Esophagus (tissue), 2 donors: Measurements from ENCODE around the gene SSBP3. TPM values are rescaled to one million over a fixed set of nuclear protein-coding genes. Genes with fewer than 3 reads are reported as not detected.

ENCODE experiments used
- H3K27ac ChIP-seq, 2 donors: one replicate each; pipeline ENCODE4 v1.5.1; 2013; ENCODE audit warnings: low read depth in 2 of 2, mild to moderate bottlenecking in 2 of 2, inconsistent platforms in 1 of 2, low read length in 1 of 2, moderate library complexity in 1 of 2
- H3K27me3 ChIP-seq, 2 donors: one replicate each; pipeline ENCODE4 v1.6.1; 2013; ENCODE audit warnings: low read length in 2 of 2, control low read depth in 1 of 2, mild to moderate bottlenecking in 1 of 2; ENCODE audit not compliant: insufficient read depth in 2 of 2, control insufficient read depth in 1 of 2
- H3K36me3 ChIP-seq, 2 donors: one replicate each; pipeline ENCODE4 v1.6.1; 2013; ENCODE audit warnings: low read length in 1 of 2; ENCODE audit not compliant: control insufficient read depth in 2 of 2, insufficient read depth in 2 of 2
- H3K4me1 ChIP-seq, 2 donors: one replicate each; pipeline ENCODE4 v1.6.1; 2013; ENCODE audit warnings: low read length in 1 of 2; ENCODE audit not compliant: control insufficient read depth in 2 of 2, insufficient read depth in 2 of 2
- H3K4me3 ChIP-seq, 2 donors: one replicate each; pipeline ENCODE4 v1.5.1; 2013; ENCODE audit warnings: low read length in 2 of 2, mild to moderate bottlenecking in 2 of 2, low read depth in 1 of 2, moderate library complexity in 1 of 2
- H3K9me3 ChIP-seq, 2 donors: one replicate each; pipeline ENCODE4 v1.6.1; 2013; ENCODE audit warnings: mild to moderate bottlenecking in 2 of 2, low read depth in 1 of 2, low read length in 1 of 2, moderate library complexity in 1 of 2; ENCODE audit not compliant: control insufficient read depth in 2 of 2, insufficient read depth in 1 of 2
- WGBS, 2 donors: extraction: QIAGEN DNeasy Blood & Tissue Kit; methylation state at CpG; one replicate each; pipeline ENCODE4 v1.1.7; 2013; 5-methylcytosine and 5-hydroxymethylcytosine counted together
- polyA plus RNA-seq, 2 donors: library from polyadenylated mRNA; stranded (reverse); fragments of 200-250 nt; gene quantifications; one replicate each; pipeline ENCODE4 v1.2.3, GENCODE V29; 2013
- donor health status: healthy with polysubstance abuse.
- donor health status: Bipolar disorder and iron deficiency.

Gene SSBP3
- polyA plus RNA-seq, 2 donors = 30.7 to 39.0 TPM

GRCh38 chr1:54245501-54245900, 160.7 kb downstream of the SSBP3 start:
- Histone ChIP-seq H3K4me3 (no peak overlapping the region), H3K36me3 (peaks cover 4 to 44% of the 10 kb centered on the region in 2 donors), H3K9me3 (no peaks in the 10 kb centered on the region), H3K27me3 (no peaks in the 10 kb centered on the region), H3K4me1 (no peaks in the 10 kb centered on the region), H3K27ac (no peak overlapping the region)
- WGBS, 2 donors = 54 to 73% methylated on average over 4 of the region's 4 CpGs

DNA sequence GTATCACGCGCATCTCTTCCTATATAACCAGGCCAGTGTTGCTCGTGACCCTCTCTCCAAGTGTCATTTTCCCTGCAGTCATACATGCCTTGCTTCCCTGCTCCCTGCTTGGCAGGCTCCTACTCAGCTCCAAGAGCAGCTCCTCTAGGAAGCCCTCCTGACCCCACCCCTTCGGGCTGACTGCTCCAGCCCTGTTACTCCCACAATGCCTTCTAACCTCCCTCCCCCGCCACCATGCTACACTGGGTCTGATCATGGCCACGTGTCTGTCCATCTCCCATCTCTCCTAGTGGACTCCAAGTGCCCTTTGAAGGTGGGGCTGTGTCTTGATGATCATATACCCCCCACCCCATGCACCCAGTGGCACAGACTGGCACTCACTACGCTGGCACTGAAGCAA, 161.5 kb downstream of the SSBP3 start:
- H3K4me3 ChIP-seq = no peak overlapping the region
- no peaks in the 10 kb centered on the region for H3K4me1 ChIP-seq
- peaks cover 6 to 44% of the 10 kb centered on the region in 2 donors for H3K36me3 ChIP-seq
- WGBS, 2 donors = 89% methylated on average over 7 of the region's 7 CpGs
- no peaks in the 10 kb centered on the region for H3K27me3 ChIP-seq
- H3K9me3 ChIP-seq = no peaks in the 10 kb centered on the region
- H3K27ac ChIP-seq = no peak overlapping the region

DNA sequence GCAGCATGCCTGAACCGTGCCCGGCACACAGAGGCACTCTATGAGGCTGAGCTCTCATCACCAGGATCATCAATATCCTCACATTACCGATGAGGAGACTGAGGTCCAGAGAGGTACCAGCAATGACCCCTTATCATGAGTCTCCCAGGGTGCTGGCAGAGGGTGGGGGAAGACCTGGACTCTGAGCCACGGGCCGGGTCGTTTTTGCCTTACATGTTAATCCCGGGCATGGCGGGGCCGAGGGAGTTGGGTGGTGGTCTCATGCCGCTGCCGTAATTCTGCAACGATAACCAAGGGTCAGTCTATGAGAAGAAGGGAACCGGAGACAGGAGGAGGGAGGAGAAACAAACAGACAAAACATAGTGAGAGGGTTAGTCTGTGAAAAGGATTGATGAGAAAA, 163.2 kb downstream of the SSBP3 start:
- peaks cover 6 to 50% of the 10 kb centered on the region in 2 donors for H3K36me3 ChIP-seq

GRCh38 chr1:54241364-54241763, 164.8 kb downstream of the SSBP3 start:
- no peak overlapping the region for H3K4me3 ChIP-seq
- H3K27ac ChIP-seq = no peak overlapping the region
- H3K36me3 ChIP-seq = peaks cover 9 to 57% of the 10 kb centered on the region in 2 donors
- H3K4me1 ChIP-seq = no peaks in the 10 kb centered on the region
- whole genome bisulfite sequencing, 2 donors = 82 to 83% methylated on average over 6 of the region's 6 CpGs
- H3K9me3 ChIP-seq = no peaks in the 10 kb centered on the region
- no peaks in the 10 kb centered on the region for H3K27me3 ChIP-seq

More for the DNA sequence above, 163.2 kb downstream of the SSBP3 start:
- no peaks in the 10 kb centered on the region for H3K4me1 ChIP-seq
- H3K27ac ChIP-seq = no peak overlapping the region
- H3K9me3 ChIP-seq = no peaks in the 10 kb centered on the region
- no peak overlapping the region for H3K4me3 ChIP-seq
- WGBS, 2 donors = 94% methylated on average over 13 of the region's 13 CpGs
- no peaks in the 10 kb centered on the region for H3K27me3 ChIP-seq

- H3K36me3 ChIP-seq = peaks cover 8 to 57% of the 10 kb centered on the region in 2 donors
- H3K4me1 ChIP-seq = no peaks in the 10 kb centered on the region
- 94 to 95% methylated on average over 12 of the region's 12 CpGs for WGBS, 2 donors
These were observed 165.4 kb downstream of the SSBP3 start for GRCh38 chr1:54240741-54241335.

GRCh38 chr1:54239631-54240031, 166.6 kb downstream of the SSBP3 start:
- H3K27ac ChIP-seq = no peak overlapping the region
- H3K9me3 ChIP-seq = no peaks in the 10 kb centered on the region
- H3K4me1 ChIP-seq = no peaks in the 10 kb centered on the region
- no peaks in the 10 kb centered on the region for H3K27me3 ChIP-seq
- H3K4me3 ChIP-seq = no peak overlapping the region
- H3K36me3 ChIP-seq = peaks cover 8 to 46% of the 10 kb centered on the region in 2 donors
- WGBS, 2 donors = 80 to 82% methylated on average over 10 of the region's 10 CpGs

More at GRCh38 chr1:54240741-54241335, 165.4 kb downstream of the SSBP3 start:
- Histone ChIP-seq H3K27me3 (no peaks in the 10 kb centered on the region), H3K27ac (no peak overlapping the region), H3K4me3 (no peak overlapping the region), H3K9me3 (no peaks in the 10 kb centered on the region)

DNA sequence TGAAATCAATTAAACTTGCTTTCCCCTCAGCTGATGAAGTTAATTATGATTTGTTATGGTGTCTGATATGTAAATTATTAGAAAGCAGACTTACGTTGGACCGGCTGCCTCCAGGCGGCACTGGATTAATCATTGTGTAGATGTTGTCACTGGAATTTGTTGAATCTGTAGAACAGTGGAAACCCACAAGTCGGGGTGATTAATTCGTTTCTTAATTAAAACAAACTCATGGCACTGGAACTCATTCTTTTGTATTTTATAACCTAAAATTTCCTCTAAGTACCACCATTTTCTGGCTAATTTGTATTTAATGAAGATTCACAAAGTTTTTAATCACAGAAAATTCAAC, 167.2 kb downstream of the SSBP3 start:
- peaks cover 8 to 42% of the 10 kb centered on the region in 2 donors for H3K36me3 ChIP-seq
- WGBS, 2 donors = 69 to 73% methylated on average over 5 of the region's 5 CpGs
- H3K9me3 ChIP-seq = no peaks in the 10 kb centered on the region
- H3K4me3 ChIP-seq = no peak overlapping the region
- no peaks in the 10 kb centered on the region for H3K27me3 ChIP-seq
- H3K27ac ChIP-seq = no peak overlapping the region
- no peaks in the 10 kb centered on the region for H3K4me1 ChIP-seq

DNA sequence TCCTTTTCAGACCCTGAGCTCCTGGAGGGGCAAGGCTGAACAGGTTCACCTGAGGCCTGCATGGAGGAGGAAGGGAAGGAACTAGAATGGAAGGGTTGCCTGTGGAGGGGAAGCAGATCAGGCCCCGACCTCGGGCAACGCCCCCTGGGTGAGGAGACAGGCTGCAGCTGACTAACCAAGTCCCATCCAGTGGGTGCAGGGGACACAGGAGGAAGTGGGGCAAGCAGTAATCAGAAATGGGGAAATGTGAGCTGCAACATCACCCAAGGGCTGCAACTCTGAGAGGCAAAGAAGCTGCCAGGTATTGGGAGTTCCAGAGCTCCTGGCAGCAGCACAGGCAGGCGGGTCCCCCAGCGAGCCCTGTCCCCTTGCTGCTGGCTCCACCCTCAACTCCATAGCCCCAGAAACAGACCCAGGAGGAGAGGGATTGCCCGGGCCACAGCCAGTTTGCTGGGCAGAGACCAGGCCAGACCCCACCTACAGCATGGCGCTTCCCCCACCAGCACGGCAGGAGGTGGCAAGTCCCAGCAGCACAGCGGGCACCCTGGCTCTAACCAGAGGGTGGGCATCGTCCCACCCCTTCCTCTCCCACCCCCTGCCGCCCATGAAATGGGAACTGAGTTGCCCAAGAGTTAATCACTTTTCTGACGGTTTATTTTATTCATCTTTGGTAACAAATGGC, 167.7 kb downstream of the SSBP3 start:
- H3K4me3 ChIP-seq = no peak overlapping the region
- H3K27ac ChIP-seq = no peak overlapping the region
- H3K4me1 ChIP-seq = no peaks in the 10 kb centered on the region
- no peaks in the 10 kb centered on the region for H3K9me3 ChIP-seq
- H3K36me3 ChIP-seq = peaks cover 8 to 40% of the 10 kb centered on the region in 2 donors
- 81 to 84% methylated on average over 12 of the region's 12 CpGs for WGBS, 2 donors
- H3K27me3 ChIP-seq = no peaks in the 10 kb centered on the region

DNA sequence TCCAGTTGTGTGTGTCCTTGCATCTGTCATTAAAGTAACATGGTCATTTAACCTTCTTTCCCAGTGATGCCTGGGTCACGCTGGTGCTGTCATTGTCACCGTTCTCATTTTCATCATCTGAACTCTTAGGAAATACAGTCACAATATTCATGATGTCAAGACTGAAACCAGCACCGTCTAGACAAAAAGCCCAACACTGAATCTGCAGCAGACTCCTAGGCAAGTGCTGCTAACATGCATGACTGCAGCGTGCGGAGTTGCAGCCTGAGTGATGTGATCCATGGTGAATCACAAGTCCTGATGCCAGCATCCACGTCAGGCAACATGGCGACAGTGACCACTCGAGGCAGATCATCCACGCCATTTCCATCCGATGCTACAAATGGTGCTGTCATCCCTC, 168.6 kb downstream of the SSBP3 start:
- Histone ChIP-seq H3K27ac (no peak overlapping the region), H3K9me3 (no peaks in the 10 kb centered on the region)

GRCh38 chr1:54234284-54234683, 171.9 kb downstream of the SSBP3 start:
- H3K27me3 ChIP-seq = no peaks in the 10 kb centered on the region
- no peaks in the 10 kb centered on the region for H3K9me3 ChIP-seq
- H3K4me3 ChIP-seq = no peak overlapping the region
- peaks cover 0 to 3% of the 10 kb centered on the region in 2 donors for H3K4me1 ChIP-seq
- H3K27ac ChIP-seq = no peak overlapping the region
- H3K36me3 ChIP-seq = peaks cover 6 to 24% of the 10 kb centered on the region in 2 donors
- WGBS, 2 donors = 84 to 86% methylated on average over 2 of the region's 2 CpGs

More for the DNA sequence above, 168.6 kb downstream of the SSBP3 start:
- Histone ChIP-seq H3K27me3 (no peaks in the 10 kb centered on the region), H3K4me1 (no peaks in the 10 kb centered on the region), H3K36me3 (peaks cover 8 to 33% of the 10 kb centered on the region in 2 donors), H3K4me3 (no peak overlapping the region)
- 92 to 93% methylated on average over 10 of the region's 10 CpGs for WGBS, 2 donors
